ENCODE data around the gene MICAL1.
"Not testable (repeated sequence)": the region's sequence is repeated elsewhere in the genome, so short reads cannot be mapped to it uniquely, and the experiment has no call there.

The MICAL1 gene

GRCh38 chr6:109477184-109477583 lies 21.6 kb upstream of the MICAL1 start:
- no peak for DNase-seq

DNA sequence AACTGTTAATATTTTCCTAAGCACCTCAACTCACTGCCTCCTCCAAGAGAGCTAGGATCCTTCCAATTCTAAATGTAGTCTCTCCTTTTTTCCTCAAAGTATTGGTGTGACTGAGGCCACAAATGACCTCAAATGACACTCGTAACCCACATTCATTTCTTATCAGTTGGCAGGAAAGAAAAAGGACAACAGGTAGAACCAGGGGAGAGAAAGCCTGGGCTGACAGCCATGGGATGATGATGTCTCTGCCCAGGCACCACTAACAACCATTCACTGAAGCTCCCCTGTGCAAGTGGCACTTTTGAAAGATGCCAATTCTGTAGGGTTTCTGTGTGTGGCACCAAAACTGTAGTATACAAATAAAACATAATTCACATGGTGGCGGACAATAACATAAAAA lies 20.1 kb upstream of the MICAL1 start:
- DNase-seq: no peak

DNA sequence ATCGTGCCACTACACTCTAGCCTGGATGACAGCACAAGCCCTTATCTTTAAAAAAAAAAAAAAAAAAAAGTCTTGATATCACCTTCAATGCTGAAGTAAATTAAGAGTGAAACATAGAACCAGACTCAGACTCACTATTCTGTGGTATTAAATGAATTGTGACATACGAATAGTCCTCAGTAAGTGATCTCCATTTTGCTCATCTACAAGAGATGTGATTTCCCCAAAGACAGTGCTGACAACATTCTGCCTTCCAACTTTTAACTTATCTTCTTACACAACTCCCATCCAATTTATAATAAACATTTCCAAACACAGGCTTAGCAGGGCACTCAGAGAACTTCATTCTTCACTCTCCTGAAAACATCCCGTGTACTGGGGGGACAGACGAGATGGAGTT lies 19.4 kb upstream of the MICAL1 start:
- DNase-seq: no peak

GRCh38 chr6:109473120-109473519 lies 17.5 kb upstream of the MICAL1 start:
- DNase-seq: no peak

DNA sequence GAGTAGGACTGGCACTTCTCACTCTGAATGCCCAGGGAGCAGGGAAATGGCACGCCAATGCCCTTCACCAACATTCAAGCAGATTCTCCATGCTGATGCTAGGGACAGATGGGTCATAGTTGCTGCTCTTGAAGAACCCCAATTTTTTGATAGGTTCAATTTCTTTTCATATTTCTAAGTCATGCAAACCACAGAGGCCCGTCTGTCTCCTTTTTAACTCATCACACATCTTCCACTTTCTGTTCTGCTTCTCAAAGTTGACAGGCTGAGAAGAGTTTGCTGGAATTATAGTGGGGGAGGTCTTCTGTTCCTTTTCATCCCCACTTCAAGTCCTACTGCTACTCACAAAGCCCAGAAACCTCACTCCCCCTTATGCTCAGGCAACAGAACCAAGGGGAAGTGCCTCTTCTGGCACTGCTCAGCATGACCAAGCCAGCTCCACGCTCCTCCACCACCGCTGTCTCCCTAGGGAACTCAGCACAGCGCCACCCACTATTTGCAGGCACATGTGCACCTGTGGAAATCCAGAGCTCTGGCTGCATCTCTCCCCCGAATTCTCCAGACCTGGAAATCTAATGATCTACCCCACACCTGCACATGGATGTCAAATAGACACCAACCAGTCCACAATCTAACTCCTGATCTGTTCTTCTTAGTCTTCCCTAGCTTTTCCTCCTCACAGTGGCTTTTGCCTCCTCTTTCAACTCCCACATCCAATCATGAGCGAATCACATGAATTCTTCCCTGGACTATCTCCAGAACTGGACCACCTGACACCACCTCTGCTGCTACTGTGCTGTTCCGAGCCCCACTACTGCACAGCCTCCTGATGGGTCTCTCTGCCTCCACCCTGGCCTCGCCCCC lies 16.8 kb upstream of the MICAL1 start:
- no peak for DNase-seq

- DNase-seq: no peak
These were observed 15.7 kb upstream of the MICAL1 start for GRCh38 chr6:109471105-109471810.

GRCh38 chr6:109469591-109470189 lies 14.1 kb upstream of the MICAL1 start:
- DNase-seq: no peak

- no peak for DNase-seq
These were observed 12.1 kb upstream of the MICAL1 start for GRCh38 chr6:109467696-109468095.

- no peak for DNase-seq
These were observed 10.8 kb upstream of the MICAL1 start for GRCh38 chr6:109466212-109466923.

DNA sequence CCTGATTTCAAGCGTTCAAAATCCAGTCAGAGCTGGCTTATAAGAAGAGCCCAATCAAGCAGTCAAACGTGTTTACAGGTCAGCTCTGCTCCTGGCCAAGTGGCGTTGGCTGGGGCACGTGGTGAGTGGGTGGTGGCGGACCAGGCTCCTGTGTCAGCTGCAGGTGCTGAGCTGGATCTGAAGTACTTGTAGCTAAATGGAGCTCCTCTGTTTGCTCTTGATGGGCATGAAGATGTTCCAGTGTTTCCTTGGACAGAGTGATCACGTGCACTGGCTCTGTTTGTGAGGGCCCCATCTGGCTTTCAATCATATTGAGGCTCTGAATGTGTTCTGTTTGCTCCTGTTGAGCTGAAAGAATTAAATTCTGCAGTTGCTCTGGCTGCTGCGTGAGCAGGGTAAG lies 10.2 kb upstream of the MICAL1 start:
- DNase-seq: no peak

GRCh38 chr6:109461733-109462526 lies 6.4 kb upstream of the MICAL1 start:
- no peak for DNase-seq

GRCh38 chr6:109461205-109461604 lies 5.6 kb upstream of the MICAL1 start:
- DNase-seq: not testable (repeated sequence)

GRCh38 chr6:109460161-109460829 lies 4.7 kb upstream of the MICAL1 start:
- no peak for DNase-seq

GRCh38 chr6:109458774-109459531 lies 3.4 kb upstream of the MICAL1 start:
- DNase-seq: peak; percentile 74

GRCh38 chr6:109457562-109457996 lies 2.0 kb upstream of the MICAL1 start:
- no peak for DNase-seq

- DNase-seq: no peak
These were observed 1.4 kb upstream of the MICAL1 start for GRCh38 chr6:109456710-109457561.

DNA sequence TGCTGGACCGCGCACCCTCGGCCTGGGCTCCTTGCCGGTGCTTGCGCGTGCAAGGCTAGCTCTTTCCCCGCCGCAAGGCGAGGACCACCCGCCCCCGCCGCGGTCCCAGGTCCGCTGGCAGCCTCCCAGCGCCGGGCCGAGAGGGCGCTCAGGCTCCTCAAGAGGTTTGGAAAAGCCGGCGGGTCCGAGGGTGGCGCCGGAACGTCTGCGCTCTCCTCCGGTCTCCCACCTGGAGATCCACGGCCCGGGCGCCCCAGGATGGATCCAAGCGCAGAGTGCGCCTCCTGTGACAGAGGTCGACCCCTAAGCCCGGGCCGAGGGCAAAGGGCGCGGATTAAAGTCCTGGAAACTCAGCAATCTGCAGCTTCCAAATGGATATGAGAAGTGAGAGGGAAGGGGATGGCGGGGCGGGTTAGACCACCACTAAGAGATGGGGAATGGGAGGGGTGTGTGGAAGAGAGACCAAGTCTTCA lies 575 bp upstream of the MICAL1 start:
- no peak for DNase-seq

GRCh38 chr6:109454496-109455436 lies 806 bp downstream of the MICAL1 start:
- DNase-seq: peak; percentile 83
